Naive thymus-derived CD4-positive, alpha-beta T cell (primary cell): Measurements from ENCODE around the gene C1orf198. TPM values are rescaled to one million over a fixed set of nuclear protein-coding genes. Genes with fewer than 3 reads are reported as not detected.

Source experiments
- ATAC-seq: fragments of 150-1000 bp; cut with Tn5 transposase; 2 replicates; pipeline ENCODE4 v1.10.0; 2021; ENCODE audit warnings: mild to moderate bottlenecking, moderate library complexity
- CTCF ChIA-PET: fragments of 350-600 bp; sonication (Branson Sonifier 250); formaldehyde crosslinking; loops from one replicate; lab custom pipeline; 2021; ENCODE audit warnings: antibody characterized with exemption; lab: Charles Lee
- POLR2A ChIA-PET: fragments of 350-600 bp; sonication (Branson Sonifier 250); formaldehyde crosslinking; loops from one replicate; lab custom pipeline; 2021; ENCODE audit warnings: antibody characterized with exemption, inconsistent platforms; lab: Charles Lee
- DNase-seq, 9 donors: peaks; one replicate each; pipeline versions ENCODE4 v3.0.0 to v3.0.0-alpha.2; 2020 to 2022; ENCODE audit warnings: mixed read lengths in 1 of 9
- H3K27ac ChIP-seq: one replicate; pipeline ENCODE4 v1.7.0; 2013; ENCODE audit warnings: mild to moderate bottlenecking, low read depth, low read length, moderate library complexity
- H3K27me3 ChIP-seq, 2 donors: one replicate each; pipeline ENCODE4 v1.7.0; 2013; ENCODE audit warnings: low read length in 2 of 2, mild to moderate bottlenecking in 2 of 2, moderate library complexity in 2 of 2; ENCODE audit not compliant: control insufficient read depth in 2 of 2, insufficient read depth in 2 of 2
- H3K36me3 ChIP-seq, 3 experiments: 1 replicate in 2 of 3; 2 replicates in 1 of 3; pipeline ENCODE4 v1.7.0; 2013; ENCODE audit warnings: low read length in 3 of 3, mild to moderate bottlenecking in 3 of 3, moderate library complexity in 1 of 3; ENCODE audit not compliant: insufficient read depth in 3 of 3, control insufficient read depth in 2 of 3
- H3K4me1 ChIP-seq, 2 donors: one replicate each; pipeline ENCODE4 v1.7.0; 2013; ENCODE audit warnings: low read length in 2 of 2, mild to moderate bottlenecking in 2 of 2, moderate library complexity in 1 of 2; ENCODE audit not compliant: control insufficient read depth in 2 of 2, insufficient read depth in 2 of 2
- H3K4me3 ChIP-seq: 2 replicates; pipeline ENCODE4 v1.7.0; 2013; ENCODE audit warnings: mild to moderate bottlenecking, low read length
- H3K9me3 ChIP-seq, 3 experiments: 1 replicate in 2 of 3; 2 replicates in 1 of 3; pipeline ENCODE4 v1.7.0; 2013; ENCODE audit warnings: low read length in 3 of 3; ENCODE audit not compliant: control insufficient read depth in 2 of 3
- H3K27ac Mint-ChIP-seq, 9 donors: one replicate each; pipeline ENCODE4 v1.8.0; 2020 to 2022; ENCODE audit warnings: mixed read lengths in 9 of 9, mild to moderate bottlenecking in 8 of 9, moderate library complexity in 5 of 9, inconsistent platforms in 2 of 9
- H3K27me3 Mint-ChIP-seq, 5 donors: one replicate each; pipeline ENCODE4 v1.8.0; 2021 to 2022; ENCODE audit warnings: mixed read lengths in 5 of 5, mild to moderate bottlenecking in 1 of 5
- H3K36me3 Mint-ChIP-seq, 5 donors: one replicate each; pipeline ENCODE4 v1.8.0; 2020 to 2022; ENCODE audit warnings: mixed read lengths in 5 of 5, mild to moderate bottlenecking in 3 of 5, inconsistent platforms in 1 of 5
- H3K4me1 Mint-ChIP-seq, 7 donors: one replicate each; pipeline ENCODE4 v1.8.0; 2020 to 2022; ENCODE audit warnings: mixed read lengths in 7 of 7, mild to moderate bottlenecking in 3 of 7, inconsistent platforms in 1 of 7
- H3K4me3 Mint-ChIP-seq, 10 donors: one replicate each; pipeline ENCODE4 v1.8.0; 2020 to 2022; ENCODE audit warnings: mild to moderate bottlenecking in 10 of 10, mixed read lengths in 10 of 10, moderate library complexity in 6 of 10, inconsistent platforms in 2 of 10
- H3K9me3 Mint-ChIP-seq, 11 donors: one replicate each; pipeline ENCODE4 v1.8.0; 2020 to 2022; ENCODE audit warnings: mixed read lengths in 11 of 11, mild to moderate bottlenecking in 4 of 11, inconsistent platforms in 1 of 11, moderate library complexity in 1 of 11
- intact Hi-C, 2 donors: fragments of 100-400 bp; cut with micrococcal nuclease; formaldehyde crosslinking; loops; one replicate each; pipeline ENCODE4 v1.15.1; 2023
- polyA plus RNA-seq, 2 donors: library from polyadenylated mRNA; unstranded; fragments of 300-500 nt; fragmentation: Illumina TruSeq; gene quantifications; one replicate each; pipeline ENCODE4 v1.2.3, GENCODE V29; 2021
- total RNA-seq, 6 experiments: library from RNA in 5 of 6; stranded (reverse) in 5 of 6; gene quantifications; 1 replicate in 5 of 6; 2 replicates in 1 of 6; pipeline ENCODE4 v1.2.3 and lab custom pipeline; 2021 to 2026

The C1orf198 gene
- total and polyA plus RNA-seq, 7 experiments from 2014 or later, result 2.9 to 8.1 (median 4.4) TPM

- ChIA-PET POLR2A (no interaction called here), CTCF (interaction anchor here (0.9 kb wide), 1 partner anchor 91 kb away, joined by 7 read pairs; no protein-coding TSS in a partner anchor)
- no peaks in the 10 kb centered on the region for H3K36me3 Mint-ChIP-seq
- H3K27ac Mint-ChIP-seq, result no peak overlapping the region
- H3K9me3 Mint-ChIP-seq, result no peaks in the 10 kb centered on the region
- Histone ChIP-seq H3K27me3 (no peaks in the 10 kb centered on the region), H3K27ac (no peak overlapping the region), H3K4me3 (no peak overlapping the region), H3K4me1 (no peaks in the 10 kb centered on the region), H3K9me3 (no peaks in the 10 kb centered on the region), H3K36me3 (no peaks in the 10 kb centered on the region)
- peaks cover 0 to 8% (median 0%) of the 10 kb centered on the region in 5 donors for H3K27me3 Mint-ChIP-seq
- intact Hi-C loops, result no loop called here
- DNase-seq (no peak), ATAC-seq (no peak)
- H3K4me3 Mint-ChIP-seq, result no peak overlapping the region
- no peaks in the 10 kb centered on the region for H3K4me1 Mint-ChIP-seq
Measured at GRCh38 chr1:230894664-230895063, 26.3 kb upstream of the C1orf198 start.

- Mint-ChIP-seq H3K27me3 (peaks cover 0 to 8% (median 2%) of the 10 kb centered on the region in 5 donors), H3K36me3 (peaks cover 0 to 2% (median 0%) of the 10 kb centered on the region in 5 donors), H3K4me3 (no peak overlapping the region), H3K9me3 (no peaks in the 10 kb centered on the region), H3K27ac (no peak overlapping the region), H3K4me1 (no peaks in the 10 kb centered on the region)
- DNase-seq (no peak), ATAC-seq (no peak)
- Histone ChIP-seq H3K36me3 (no peaks in the 10 kb centered on the region), H3K27me3 (no peaks in the 10 kb centered on the region), H3K9me3 (no peaks in the 10 kb centered on the region), H3K4me1 (no peaks in the 10 kb centered on the region), H3K4me3 (no peak overlapping the region), H3K27ac (no peak overlapping the region)
- ChIA-PET POLR2A (no interaction called here), CTCF (no interaction called here)
- intact Hi-C loops, result no loop called here
Measured at GRCh38 chr1:230894032-230894431, 25.7 kb upstream of the C1orf198 start.

GRCh38 chr1:230892018-230892491 lies 23.7 kb upstream of the C1orf198 start:
- Histone ChIP-seq H3K27ac (no peak overlapping the region), H3K4me1 (no peaks in the 10 kb centered on the region), H3K27me3 (no peaks in the 10 kb centered on the region), H3K36me3 (no peaks in the 10 kb centered on the region), H3K9me3 (no peaks in the 10 kb centered on the region), H3K4me3 (no peak overlapping the region)
- CTCF ChIA-PET, result no interaction called here
- Mint-ChIP-seq H3K9me3 (peaks cover 0 to 1% (median 0%) of the 10 kb centered on the region in 11 donors), H3K4me3 (no peak overlapping the region), H3K36me3 (peaks cover 0 to 6% (median 0%) of the 10 kb centered on the region in 5 donors), H3K27ac (peak overlapping the region in 1 of 9 donors; percentile 32), H3K4me1 (no peaks in the 10 kb centered on the region), H3K27me3 (peaks cover 7 to 14% (median 8%) of the 10 kb centered on the region in 5 donors)
- intact Hi-C loops, result no loop called here
- DNase-seq, result no peak
- no peak for ATAC-seq
- POLR2A ChIA-PET, result no interaction called here

GRCh38 chr1:230891413-230891812 lies 23.1 kb upstream of the C1orf198 start:
- Mint-ChIP-seq H3K27ac (no peak overlapping the region), H3K4me3 (no peak overlapping the region), H3K36me3 (peaks cover 0 to 6% (median 0%) of the 10 kb centered on the region in 5 donors), H3K4me1 (no peaks in the 10 kb centered on the region), H3K27me3 (peaks cover 7 to 14% (median 8%) of the 10 kb centered on the region in 5 donors), H3K9me3 (peaks cover 0 to 1% (median 0%) of the 10 kb centered on the region in 11 donors)
- Histone ChIP-seq H3K27ac (no peak overlapping the region), H3K36me3 (no peaks in the 10 kb centered on the region), H3K4me3 (no peak overlapping the region), H3K9me3 (no peaks in the 10 kb centered on the region), H3K27me3 (no peaks in the 10 kb centered on the region), H3K4me1 (no peaks in the 10 kb centered on the region)
- intact Hi-C loops, result no loop called here
- ChIA-PET CTCF (no interaction called here), POLR2A (no interaction called here)
- ATAC-seq (no peak), DNase-seq (no peak)

- CTCF ChIA-PET, result no interaction called here
- POLR2A ChIA-PET, result no interaction called here
- Mint-ChIP-seq H3K27me3 (peaks cover 26 to 61% (median 58%) of the 10 kb centered on the region in 5 donors), H3K4me1 (no peaks in the 10 kb centered on the region), H3K27ac (no peak overlapping the region), H3K36me3 (peaks cover 0 to 26% (median 6%) of the 10 kb centered on the region in 5 donors), H3K9me3 (peaks cover 0 to 21% (median 10%) of the 10 kb centered on the region in 11 donors), H3K4me3 (no peak overlapping the region)
- Histone ChIP-seq H3K9me3 (peaks cover 0 to 6% (median 0%) of the 10 kb centered on the region in 3 experiments), H3K27ac (no peak overlapping the region), H3K4me1 (no peaks in the 10 kb centered on the region), H3K27me3 (no peaks in the 10 kb centered on the region), H3K4me3 (no peak overlapping the region), H3K36me3 (no peaks in the 10 kb centered on the region)
- DNase-seq (no peak), ATAC-seq (no peak)
- intact Hi-C loops, result no loop called here
Measured at GRCh38 chr1:230884646-230885045, 16.3 kb upstream of the C1orf198 start.

- H3K27me3 Mint-ChIP-seq, result peaks cover 32 to 67% (median 57%) of the 10 kb centered on the region in 5 donors
- CTCF ChIA-PET, result no interaction called here
- H3K27ac Mint-ChIP-seq, result no peak overlapping the region
Measured at GRCh38 chr1:230883967-230884366, 15.6 kb upstream of the C1orf198 start.

GRCh38 chr1:230879778-230880177 lies 11.5 kb upstream of the C1orf198 start:
- H3K4me3 ChIP-seq, result no peak overlapping the region
- H3K27ac ChIP-seq, result no peak overlapping the region
- no peak for ATAC-seq
- Mint-ChIP-seq H3K27me3 (peaks cover 38 to 63% (median 49%) of the 10 kb centered on the region in 5 donors), H3K36me3 (peaks cover 0 to 11% (median 3%) of the 10 kb centered on the region in 5 donors), H3K9me3 (peaks cover 0 to 12% (median 6%) of the 10 kb centered on the region in 11 donors), H3K4me1 (no peaks in the 10 kb centered on the region), H3K4me3 (no peak overlapping the region), H3K27ac (no peak overlapping the region)
- H3K36me3 ChIP-seq, result no peaks in the 10 kb centered on the region
- peaks cover 0 to 1% (median 0%) of the 10 kb centered on the region in 3 experiments for H3K9me3 ChIP-seq
- no peak for DNase-seq
- H3K4me1 ChIP-seq, result no peaks in the 10 kb centered on the region
- POLR2A ChIA-PET, result no interaction called here
- H3K27me3 ChIP-seq, result no peaks in the 10 kb centered on the region
- CTCF ChIA-PET, result no interaction called here
- intact Hi-C loops, result no loop called here

More at GRCh38 chr1:230883967-230884366, 15.6 kb upstream of the C1orf198 start:
- POLR2A ChIA-PET, result no interaction called here
- DNase-seq (no peak), ATAC-seq (no peak)
- no peaks in the 10 kb centered on the region for H3K36me3 ChIP-seq
- no peak overlapping the region for H3K27ac ChIP-seq
- Mint-ChIP-seq H3K36me3 (peaks cover 0 to 26% (median 5%) of the 10 kb centered on the region in 5 donors), H3K9me3 (peaks cover 0 to 21% (median 10%) of the 10 kb centered on the region in 11 donors), H3K4me1 (no peaks in the 10 kb centered on the region), H3K4me3 (no peak overlapping the region)
- H3K27me3 ChIP-seq, result no peaks in the 10 kb centered on the region
- H3K9me3 ChIP-seq, result peaks cover 0 to 6% (median 0%) of the 10 kb centered on the region in 3 experiments
- intact Hi-C loops, result no loop called here
- H3K4me1 ChIP-seq, result no peaks in the 10 kb centered on the region
- no peak overlapping the region for H3K4me3 ChIP-seq
